ENCODE measurements around the gene CES5A. TPM values are rescaled to one million over a fixed set of nuclear protein-coding genes. Genes with fewer than 3 reads are reported as not detected.
"Not testable (repeated sequence)": the region's sequence is repeated elsewhere in the genome, so short reads cannot be mapped to it uniquely, and the experiment has no call there.

The CES5A gene
- total RNA-seq, 1 donor, result not detected

DNA sequence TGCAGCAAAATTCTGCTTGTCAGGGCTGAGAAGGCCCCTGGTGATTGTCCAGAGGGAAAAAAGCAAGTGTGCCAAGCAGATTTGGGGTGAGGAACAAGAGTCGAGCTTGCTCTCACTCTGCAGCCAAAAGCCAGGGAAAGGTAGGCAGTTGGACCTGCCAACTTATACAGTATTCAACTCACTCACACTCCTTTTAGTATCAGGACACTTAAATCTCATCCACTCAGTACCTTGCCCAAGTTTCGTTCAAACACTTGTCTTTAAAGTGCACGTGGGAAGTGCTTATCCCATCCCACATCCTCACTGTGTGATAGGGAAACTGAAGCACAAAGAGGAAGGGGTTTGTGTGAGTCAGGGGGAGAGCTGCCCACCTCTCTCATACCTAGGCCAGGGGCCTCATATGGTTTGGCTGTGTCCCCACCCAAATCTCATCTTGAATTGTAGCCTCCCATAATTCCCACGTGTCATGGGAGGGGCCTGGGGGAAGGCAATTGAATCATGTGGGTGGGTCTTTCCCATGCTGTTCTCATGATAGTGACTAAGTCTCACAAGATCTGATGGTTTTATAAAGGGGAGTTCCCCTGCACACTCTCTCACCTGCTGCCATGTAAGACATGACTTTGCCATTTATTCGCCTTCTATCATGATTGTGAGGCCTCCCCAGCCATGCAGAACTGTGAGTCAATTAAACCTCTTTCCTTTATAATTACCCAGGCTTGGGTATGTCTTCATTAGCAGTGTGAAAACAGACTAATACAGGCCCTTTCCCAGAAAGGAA is 25.6 kb upstream of the CES5A start:
- Histone ChIP-seq H3K27me3 (ENCODE audit: insufficient read depth, low read length) (no peaks in the 10 kb centered on the region), H3K4me3 (ENCODE audit: low read length) (no peak overlapping the region), H3K9me3 (ENCODE audit: low read depth, low read length) (no peaks in the 10 kb centered on the region), H3K4me1 (ENCODE audit: insufficient read depth, low read length) (no peaks in the 10 kb centered on the region)

GRCh38 chr16:55899857-55900256 is 24.7 kb upstream of the CES5A start:
- no peak overlapping the region for H3K4me3 ChIP-seq (ENCODE audit: low read length)
- no peaks in the 10 kb centered on the region for H3K9me3 ChIP-seq (ENCODE audit: low read depth, low read length)
- no peaks in the 10 kb centered on the region for H3K4me1 ChIP-seq (ENCODE audit: insufficient read depth, low read length)
- no peaks in the 10 kb centered on the region for H3K27me3 ChIP-seq (ENCODE audit: insufficient read depth, low read length)

GRCh38 chr16:55898592-55898991 is 23.4 kb upstream of the CES5A start:
- peaks cover 3% of the 10 kb centered on the region for H3K9me3 ChIP-seq (ENCODE audit: low read depth, low read length)
- no peaks in the 10 kb centered on the region for H3K27me3 ChIP-seq (ENCODE audit: insufficient read depth, low read length)

DNA sequence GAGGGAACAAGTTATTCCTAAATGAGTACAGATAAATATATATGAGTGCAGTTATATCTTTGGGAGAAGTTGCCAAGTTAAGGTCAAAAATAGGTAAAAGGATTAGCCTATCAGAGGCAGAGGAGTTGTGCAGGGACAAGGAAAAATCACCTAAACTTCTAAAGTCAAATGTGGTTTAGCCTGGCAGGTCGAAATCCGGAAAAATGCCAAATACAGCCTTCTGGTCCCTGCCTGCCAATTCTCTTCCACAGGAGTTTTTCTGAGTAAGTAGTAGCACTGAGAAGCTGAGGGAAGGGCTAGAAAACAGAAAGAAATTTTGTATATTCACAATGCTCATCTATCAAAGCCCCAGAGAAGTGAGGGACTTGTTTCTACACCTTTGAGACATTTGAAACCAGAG is 17.6 kb upstream of the CES5A start:
- no peaks in the 10 kb centered on the region for H3K27me3 ChIP-seq (ENCODE audit: insufficient read depth, low read length)
- peaks cover 6% of the 10 kb centered on the region for H3K9me3 ChIP-seq (ENCODE audit: low read depth, low read length)
- no peak overlapping the region for H3K4me3 ChIP-seq (ENCODE audit: low read length)
- H3K4me1 ChIP-seq (ENCODE audit: insufficient read depth, low read length), result no peaks in the 10 kb centered on the region

More at GRCh38 chr16:55898592-55898991, 23.4 kb upstream of the CES5A start:
- Histone ChIP-seq H3K4me1 (ENCODE audit: insufficient read depth, low read length) (no peaks in the 10 kb centered on the region), H3K4me3 (ENCODE audit: low read length) (no peak overlapping the region)

GRCh38 chr16:55889518-55889917 is 14.3 kb upstream of the CES5A start:
- H3K27me3 ChIP-seq (ENCODE audit: insufficient read depth, low read length), result no peaks in the 10 kb centered on the region
- peaks cover 6% of the 10 kb centered on the region for H3K9me3 ChIP-seq (ENCODE audit: low read depth, low read length)
- H3K4me1 ChIP-seq (ENCODE audit: insufficient read depth, low read length), result no peaks in the 10 kb centered on the region
- H3K4me3 ChIP-seq (ENCODE audit: low read length), result no peak overlapping the region

GRCh38 chr16:55888546-55888945 is 13.4 kb upstream of the CES5A start:
- H3K27me3 ChIP-seq (ENCODE audit: insufficient read depth, low read length), result no peaks in the 10 kb centered on the region
- no peak overlapping the region for H3K4me3 ChIP-seq (ENCODE audit: low read length)
- no peaks in the 10 kb centered on the region for H3K4me1 ChIP-seq (ENCODE audit: insufficient read depth, low read length)
- peaks cover 3% of the 10 kb centered on the region for H3K9me3 ChIP-seq (ENCODE audit: low read depth, low read length)

- no peak overlapping the region for H3K4me3 ChIP-seq (ENCODE audit: low read length)
- no peaks in the 10 kb centered on the region for H3K27me3 ChIP-seq (ENCODE audit: insufficient read depth, low read length)
- H3K4me1 ChIP-seq (ENCODE audit: insufficient read depth, low read length), result no peaks in the 10 kb centered on the region
- H3K9me3 ChIP-seq (ENCODE audit: low read depth, low read length), result no peaks in the 10 kb centered on the region
Measured at GRCh38 chr16:55876854-55877253, 1.7 kb upstream of the CES5A start.

GRCh38 chr16:55873122-55873521 is 2.1 kb downstream of the CES5A start:
- Histone ChIP-seq H3K4me1 (ENCODE audit: insufficient read depth, low read length) (no peaks in the 10 kb centered on the region), H3K9me3 (ENCODE audit: low read depth, low read length) (no peaks in the 10 kb centered on the region), H3K4me3 (ENCODE audit: low read length) (no peak overlapping the region), H3K27me3 (ENCODE audit: insufficient read depth, low read length) (no peaks in the 10 kb centered on the region)

DNA sequence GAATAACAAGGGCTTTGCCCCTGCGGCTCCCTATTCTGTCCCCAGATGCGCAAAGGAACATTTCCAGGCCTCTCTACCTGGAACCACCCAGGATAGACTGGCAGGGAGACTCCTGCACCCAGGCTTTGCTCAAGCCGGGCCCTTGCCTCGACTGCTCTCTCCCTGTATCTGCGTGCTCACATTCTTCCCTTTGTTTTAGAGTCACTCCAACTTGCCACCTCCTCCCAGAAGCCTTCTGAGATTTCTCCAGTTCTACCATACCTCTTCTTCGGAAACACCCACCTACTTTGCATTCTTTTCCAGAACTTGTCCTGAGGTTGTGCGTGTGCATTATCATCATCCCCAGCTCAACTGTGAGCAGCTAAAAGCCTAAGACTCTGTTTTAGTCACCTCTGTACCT is 3.0 kb downstream of the CES5A start:
- H3K27me3 ChIP-seq (ENCODE audit: insufficient read depth, low read length), result no peaks in the 10 kb centered on the region
- H3K4me3 ChIP-seq (ENCODE audit: low read length), result no peak overlapping the region
- no peaks in the 10 kb centered on the region for H3K4me1 ChIP-seq (ENCODE audit: insufficient read depth, low read length)
- no peaks in the 10 kb centered on the region for H3K9me3 ChIP-seq (ENCODE audit: low read depth, low read length)

DNA sequence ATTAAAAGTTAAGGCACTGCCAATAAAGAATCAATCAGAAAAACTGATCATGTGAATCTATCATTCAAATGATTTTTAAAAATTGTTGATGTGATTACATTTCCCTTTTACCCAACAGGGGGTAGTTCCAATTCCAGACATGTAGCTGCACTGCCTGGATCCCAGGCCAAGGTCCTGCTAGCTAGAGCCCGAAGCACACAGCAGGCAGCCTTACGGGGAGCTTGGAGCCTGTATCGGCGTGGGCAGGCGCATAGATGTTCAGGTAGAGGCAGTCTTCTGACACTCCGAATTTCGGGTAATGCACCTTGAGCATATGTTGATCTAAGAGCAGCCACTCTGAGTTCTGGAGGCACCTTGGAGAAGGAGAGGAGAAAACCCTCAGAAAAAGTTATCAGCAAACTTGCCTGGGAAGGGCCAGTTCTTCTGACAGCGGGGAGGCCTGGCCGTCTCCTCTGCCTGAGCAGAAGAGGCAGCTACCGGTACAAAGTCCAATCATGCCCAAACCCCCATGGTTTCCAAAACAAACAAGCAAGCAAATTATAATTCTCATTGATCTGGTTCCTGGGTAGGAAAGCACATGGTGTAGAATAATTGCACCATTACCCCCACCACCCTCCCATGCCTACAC is 3.6 kb downstream of the CES5A start:
- Histone ChIP-seq H3K9me3 (ENCODE audit: low read depth, low read length) (no peaks in the 10 kb centered on the region), H3K4me3 (ENCODE audit: low read length) (no peak overlapping the region), H3K27me3 (ENCODE audit: insufficient read depth, low read length) (no peaks in the 10 kb centered on the region), H3K4me1 (ENCODE audit: insufficient read depth, low read length) (no peaks in the 10 kb centered on the region)

GRCh38 chr16:55868980-55869379 is 6.2 kb downstream of the CES5A start:
- Histone ChIP-seq H3K4me1 (ENCODE audit: insufficient read depth, low read length) (no peaks in the 10 kb centered on the region), H3K9me3 (ENCODE audit: low read depth, low read length) (no peaks in the 10 kb centered on the region), H3K4me3 (ENCODE audit: low read length) (no peak overlapping the region), H3K27me3 (ENCODE audit: insufficient read depth, low read length) (no peaks in the 10 kb centered on the region)

GRCh38 chr16:55868137-55868536 is 7.0 kb downstream of the CES5A start:
- no peaks in the 10 kb centered on the region for H3K27me3 ChIP-seq (ENCODE audit: insufficient read depth, low read length)
- no peaks in the 10 kb centered on the region for H3K9me3 ChIP-seq (ENCODE audit: low read depth, low read length)
- no peaks in the 10 kb centered on the region for H3K4me1 ChIP-seq (ENCODE audit: insufficient read depth, low read length)
- no peak overlapping the region for H3K4me3 ChIP-seq (ENCODE audit: low read length)

- Histone ChIP-seq H3K27me3 (ENCODE audit: insufficient read depth, low read length) (no peaks in the 10 kb centered on the region), H3K9me3 (ENCODE audit: low read depth, low read length) (no peaks in the 10 kb centered on the region), H3K4me1 (ENCODE audit: insufficient read depth, low read length) (no peaks in the 10 kb centered on the region), H3K4me3 (ENCODE audit: low read length) (no peak overlapping the region)
Measured at GRCh38 chr16:55861288-55861687, 13.9 kb downstream of the CES5A start.

- not testable (repeated sequence) for H3K27me3 ChIP-seq (ENCODE audit: insufficient read depth, low read length); H3K4me1 ChIP-seq (ENCODE audit: insufficient read depth, low read length); H3K9me3 ChIP-seq (ENCODE audit: low read depth, low read length); H3K4me3 ChIP-seq (ENCODE audit: low read length)
Measured at GRCh38 chr16:55857650-55858049, 17.5 kb downstream of the CES5A start.

DNA sequence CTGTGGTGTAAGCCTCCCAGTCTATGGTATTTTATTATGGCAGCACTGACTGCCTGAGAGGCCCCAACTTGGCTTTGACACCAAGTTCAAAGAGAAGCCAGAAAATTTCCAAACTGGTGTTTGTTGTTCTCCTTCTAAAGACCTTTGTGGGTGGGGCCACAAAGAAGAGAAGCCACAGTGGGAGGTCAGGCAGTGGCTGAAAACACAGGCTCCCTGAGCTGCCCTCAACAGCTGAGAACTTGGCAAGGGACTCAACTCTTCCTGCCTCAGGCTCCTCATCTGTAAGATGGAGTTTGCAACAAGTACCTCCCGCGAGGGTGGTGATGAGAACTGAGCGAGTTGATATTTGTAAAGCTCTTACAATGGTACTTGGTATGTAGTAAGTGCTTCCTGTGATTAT is 18.2 kb downstream of the CES5A start:
- no peak overlapping the region for H3K4me3 ChIP-seq (ENCODE audit: low read length)
- H3K9me3 ChIP-seq (ENCODE audit: low read depth, low read length), result no peaks in the 10 kb centered on the region
- no peaks in the 10 kb centered on the region for H3K4me1 ChIP-seq (ENCODE audit: insufficient read depth, low read length)
- no peaks in the 10 kb centered on the region for H3K27me3 ChIP-seq (ENCODE audit: insufficient read depth, low read length)

- Histone ChIP-seq H3K27me3 (ENCODE audit: insufficient read depth, low read length) (peaks cover 4% of the 10 kb centered on the region), H3K4me3 (ENCODE audit: low read length) (no peak overlapping the region), H3K4me1 (ENCODE audit: insufficient read depth, low read length) (no peaks in the 10 kb centered on the region), H3K9me3 (ENCODE audit: low read depth, low read length) (no peaks in the 10 kb centered on the region)
Measured at GRCh38 chr16:55853114-55853513, 22.1 kb downstream of the CES5A start.
